Measurements from ENCODE around the gene KRTAP5-6.
"Not testable (repeated sequence)": the region's sequence is repeated elsewhere in the genome, so short reads cannot be mapped to it uniquely, and the experiment has no call there.

Gene KRTAP5-6

DNA sequence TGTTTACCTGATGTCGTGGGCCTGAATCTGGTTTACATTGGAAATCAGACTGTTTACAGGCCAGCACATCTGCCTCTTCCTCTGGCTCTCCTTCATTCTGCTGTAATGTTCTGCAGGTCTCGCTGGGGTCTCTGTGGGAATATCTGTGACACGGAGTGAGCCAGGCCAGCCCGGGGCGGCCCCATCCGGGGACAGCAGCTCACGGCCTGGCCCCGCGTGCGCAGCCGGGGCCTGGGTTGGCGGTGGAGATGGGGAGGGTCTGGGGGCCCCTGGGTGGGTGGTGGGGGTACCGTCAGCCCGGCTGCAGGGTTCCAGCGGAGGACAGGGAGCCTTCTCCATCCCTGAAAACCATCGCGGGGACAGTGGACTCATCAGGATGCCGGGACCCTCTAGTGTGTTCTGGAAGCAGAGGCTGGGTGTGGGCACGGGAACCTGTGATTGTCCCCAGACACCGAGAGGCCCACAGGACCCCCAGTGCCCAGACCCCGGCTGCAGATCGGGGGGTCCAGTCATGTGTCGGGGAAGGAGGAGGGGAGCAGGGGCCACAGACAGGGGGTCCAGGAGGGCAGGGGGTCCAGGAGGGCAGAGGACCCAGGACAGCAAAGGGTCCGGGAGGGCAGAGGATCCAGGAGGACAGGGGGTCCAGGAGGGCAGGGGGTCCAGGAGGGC, 13.0 kb upstream of the KRTAP5-6 start:
- not testable (repeated sequence) for DNase-seq

DNA sequence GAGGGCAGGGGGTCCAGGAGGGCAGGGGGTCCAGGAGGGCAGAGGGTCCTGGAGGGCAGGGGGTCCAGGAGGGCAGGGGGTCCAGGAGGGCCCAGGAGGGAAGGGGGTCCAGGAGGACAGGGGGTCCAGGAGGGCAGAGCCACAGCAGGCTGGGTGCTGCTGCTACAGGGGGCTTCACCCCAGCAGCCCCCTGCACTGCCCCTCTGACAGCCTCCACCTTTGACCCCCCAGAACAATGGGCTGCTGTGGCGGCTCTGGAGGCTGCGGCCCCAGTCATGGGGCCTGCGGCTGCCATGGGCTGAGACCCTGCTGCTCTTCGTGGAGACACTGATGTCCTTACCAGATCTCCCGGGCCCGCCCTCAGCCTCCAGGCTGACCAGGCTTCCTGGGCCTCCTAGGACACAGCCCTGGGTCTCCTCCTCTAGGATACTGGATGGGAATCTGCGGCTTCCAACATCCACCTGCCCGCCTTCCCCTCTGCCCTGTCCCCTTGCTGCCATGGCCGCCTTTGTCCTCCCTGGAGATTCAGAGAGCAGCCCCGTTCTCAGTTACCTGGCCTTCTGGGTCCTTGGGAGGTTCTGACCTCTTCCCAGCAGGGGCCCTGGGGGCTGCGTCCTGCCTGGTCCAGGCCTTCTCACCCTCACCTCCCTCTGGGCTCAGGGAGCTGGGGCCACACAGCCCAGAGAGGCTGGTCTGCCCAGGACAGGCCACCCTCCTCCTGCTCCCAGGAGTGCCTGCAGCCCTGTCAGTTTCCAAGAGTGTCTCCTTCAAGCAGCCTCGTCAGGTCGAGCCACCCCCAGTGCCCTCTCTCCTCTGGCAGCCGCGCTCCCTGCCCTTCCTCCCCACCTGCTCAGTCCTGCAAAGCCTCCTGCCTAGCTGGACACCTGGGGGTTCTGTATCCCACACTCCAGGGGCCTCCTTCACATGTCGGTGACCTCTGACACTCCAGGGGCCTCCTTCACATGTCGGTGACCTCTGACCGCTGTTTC, 11.8 kb upstream of the KRTAP5-6 start:
- not testable (repeated sequence) for DNase-seq

DNA sequence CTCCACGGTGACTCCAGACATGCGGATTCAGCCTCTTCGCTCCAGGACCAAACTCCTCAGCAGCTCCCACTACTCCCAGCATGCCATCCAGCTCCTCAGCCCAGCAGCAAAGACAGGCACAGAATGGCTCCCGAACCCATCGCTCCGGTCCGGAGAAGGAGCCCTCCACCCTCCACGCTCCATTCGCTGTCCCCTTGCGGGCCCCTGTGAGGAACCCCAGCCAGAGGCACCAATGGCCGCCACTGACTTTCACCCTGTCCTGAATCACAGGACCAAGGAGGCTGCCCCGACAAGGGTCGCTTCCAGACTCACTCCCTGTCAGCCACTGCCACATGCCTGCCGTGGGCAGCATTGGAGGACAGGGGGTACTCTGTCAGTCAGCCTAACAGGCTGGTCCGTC, 10.8 kb upstream of the KRTAP5-6 start:
- not testable (repeated sequence) for DNase-seq

DNA sequence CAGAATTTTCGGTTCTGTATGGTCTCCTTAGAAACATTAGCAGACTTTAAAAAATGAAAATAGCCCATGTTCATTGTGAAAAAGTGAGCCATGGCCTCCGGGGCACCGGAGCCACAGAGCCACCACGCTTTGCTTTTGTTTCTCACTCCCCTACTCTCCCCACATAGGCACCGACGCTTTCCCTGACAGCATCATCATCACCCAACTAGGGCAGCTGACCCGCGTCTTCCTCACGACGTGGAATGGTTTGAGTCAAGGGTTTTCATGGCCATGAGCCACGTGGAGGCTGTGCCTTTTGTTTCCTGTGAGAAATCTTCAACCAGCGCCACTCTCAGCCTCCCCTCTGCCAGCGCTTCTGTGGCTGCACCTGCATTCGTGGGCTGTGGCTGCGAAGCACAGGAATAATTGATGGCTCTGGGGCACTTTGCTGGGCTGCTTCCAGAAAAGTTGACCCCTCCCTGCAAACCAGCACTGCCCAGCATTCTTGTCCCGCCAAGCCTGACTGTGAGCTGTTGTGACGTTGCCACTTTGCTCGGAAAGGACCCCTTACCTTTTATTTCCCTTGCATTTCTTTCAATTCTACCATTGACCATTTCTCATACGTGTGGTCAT, 8.6 kb upstream of the KRTAP5-6 start:
- not testable (repeated sequence) for DNase-seq

DNA sequence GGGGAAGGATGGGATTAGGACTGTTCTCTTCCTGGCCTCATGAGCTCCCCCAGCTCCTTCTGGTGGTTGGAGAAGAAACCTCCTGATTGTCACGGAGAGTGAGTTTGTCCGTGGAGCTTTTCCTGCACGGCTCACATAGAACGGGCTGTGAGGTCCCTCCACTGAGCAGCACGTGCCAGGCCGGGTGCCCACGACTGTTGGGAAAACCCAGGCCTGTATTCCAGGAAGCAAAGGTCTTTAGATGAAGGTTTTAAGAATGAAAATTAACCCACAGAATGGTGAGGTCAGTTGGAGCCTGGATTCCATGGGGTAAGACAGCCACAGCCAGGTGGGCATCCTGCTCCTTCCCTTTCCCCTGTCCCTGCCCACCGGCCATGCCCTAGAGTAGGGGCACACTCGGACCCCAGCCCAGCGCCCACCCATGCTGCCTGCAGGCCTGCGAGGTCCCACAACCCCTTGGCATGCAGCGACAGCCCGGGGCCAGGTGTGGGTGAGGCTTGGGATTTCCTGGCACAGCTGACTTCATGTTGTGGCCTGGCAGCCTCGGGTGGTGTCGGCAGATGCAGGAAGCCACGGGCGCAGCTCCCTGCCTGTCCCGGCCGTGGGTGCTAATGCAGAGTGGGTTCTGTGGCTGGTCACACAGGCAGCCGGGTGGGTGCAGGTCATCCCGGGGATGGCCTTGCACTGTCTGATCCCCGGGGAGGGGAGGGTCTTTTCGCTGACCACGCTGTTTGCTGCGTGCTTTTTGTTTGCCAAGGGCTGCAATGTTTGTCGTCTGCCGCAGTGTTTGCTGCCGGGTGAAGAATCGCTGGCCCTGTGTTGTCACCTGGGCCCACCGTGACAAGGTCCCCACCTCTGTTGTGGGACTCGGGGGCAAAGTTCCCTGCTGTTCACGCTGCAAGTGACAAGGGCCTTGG, 7.5 kb upstream of the KRTAP5-6 start:
- DNase-seq = not testable (repeated sequence)

DNA sequence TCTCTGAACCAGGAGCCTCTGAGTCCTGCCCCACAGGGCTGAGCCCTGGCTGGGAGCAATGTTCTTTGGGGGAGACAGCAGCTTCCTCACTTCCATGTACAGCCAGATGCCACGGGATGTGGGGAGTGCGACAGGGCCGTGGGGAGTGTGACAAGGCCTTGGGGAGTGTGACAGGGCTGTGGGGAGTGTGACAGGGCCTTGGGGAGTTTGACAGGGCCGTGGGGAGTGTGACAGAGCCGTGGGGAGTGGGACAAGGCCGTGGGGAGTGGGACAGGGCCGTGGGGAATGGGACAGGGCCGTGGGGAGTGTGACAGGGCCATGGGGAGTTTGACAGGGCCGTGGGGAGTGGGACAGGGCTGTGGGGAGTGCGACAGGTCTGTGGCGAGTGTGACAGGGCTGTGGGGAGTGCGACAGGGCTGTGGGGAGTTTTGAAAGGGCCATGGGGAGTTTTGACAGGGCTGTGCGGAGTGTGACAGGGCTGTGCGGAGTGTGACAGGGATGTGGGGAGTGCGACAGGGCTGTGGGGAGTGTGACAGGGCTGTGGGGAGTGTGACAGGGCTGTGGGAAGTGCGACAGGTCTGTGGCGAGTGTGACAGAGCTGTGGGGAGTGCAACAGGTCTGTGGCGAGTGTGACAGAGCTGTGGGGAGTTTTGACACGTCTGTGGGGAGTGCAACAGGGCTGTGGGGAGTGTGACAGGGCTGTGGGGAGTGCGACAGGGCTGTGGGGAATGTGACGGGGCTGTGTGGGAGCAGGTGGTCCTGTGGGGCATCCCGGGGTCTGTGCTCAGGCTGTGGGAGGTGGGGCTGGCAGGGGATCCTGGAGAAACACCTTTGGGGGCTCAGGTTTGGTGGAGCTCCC, 6.6 kb upstream of the KRTAP5-6 start:
- no peak for DNase-seq

DNA sequence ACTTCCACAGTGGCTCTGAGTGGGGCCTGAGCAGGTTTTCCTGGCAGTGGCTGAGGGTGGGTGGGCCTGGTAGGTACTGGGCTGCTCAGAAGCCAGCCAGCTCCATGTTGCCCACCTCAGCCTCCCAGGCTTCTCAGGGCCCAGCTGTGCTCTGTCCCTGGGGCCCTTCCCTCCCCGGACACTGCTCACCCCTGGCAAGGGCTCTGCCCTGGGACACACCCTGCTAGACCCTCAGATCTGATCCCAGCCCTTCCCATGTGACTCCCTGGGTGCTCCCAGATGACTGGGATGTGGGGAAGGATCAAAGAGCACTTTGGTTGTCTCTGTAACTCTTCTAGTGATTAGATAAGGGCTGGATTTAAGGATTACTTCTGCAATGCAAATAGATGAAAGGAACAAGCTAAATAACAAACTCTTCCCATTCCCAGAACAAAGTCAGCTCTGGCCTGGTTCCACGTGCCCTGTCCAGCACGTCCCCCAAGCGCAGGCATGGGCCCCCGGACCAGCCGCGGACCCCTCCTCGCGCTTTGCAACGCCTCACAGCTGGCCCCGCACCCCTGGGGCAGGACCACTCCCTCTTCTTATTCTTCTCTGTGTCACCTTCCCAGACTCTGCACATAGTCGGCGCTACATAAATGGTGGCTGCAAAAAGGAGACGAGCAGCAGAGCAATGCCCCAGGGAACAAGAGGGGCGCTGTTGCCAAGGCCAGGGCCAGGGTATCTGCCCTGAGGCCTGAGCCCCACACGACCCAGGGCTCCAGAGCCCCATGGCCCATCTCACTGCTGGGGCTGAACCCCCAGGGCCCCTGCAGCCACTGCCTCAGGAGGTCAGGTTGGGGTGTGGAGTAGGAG, 5.7 kb upstream of the KRTAP5-6 start:
- no peak for DNase-seq

DNA sequence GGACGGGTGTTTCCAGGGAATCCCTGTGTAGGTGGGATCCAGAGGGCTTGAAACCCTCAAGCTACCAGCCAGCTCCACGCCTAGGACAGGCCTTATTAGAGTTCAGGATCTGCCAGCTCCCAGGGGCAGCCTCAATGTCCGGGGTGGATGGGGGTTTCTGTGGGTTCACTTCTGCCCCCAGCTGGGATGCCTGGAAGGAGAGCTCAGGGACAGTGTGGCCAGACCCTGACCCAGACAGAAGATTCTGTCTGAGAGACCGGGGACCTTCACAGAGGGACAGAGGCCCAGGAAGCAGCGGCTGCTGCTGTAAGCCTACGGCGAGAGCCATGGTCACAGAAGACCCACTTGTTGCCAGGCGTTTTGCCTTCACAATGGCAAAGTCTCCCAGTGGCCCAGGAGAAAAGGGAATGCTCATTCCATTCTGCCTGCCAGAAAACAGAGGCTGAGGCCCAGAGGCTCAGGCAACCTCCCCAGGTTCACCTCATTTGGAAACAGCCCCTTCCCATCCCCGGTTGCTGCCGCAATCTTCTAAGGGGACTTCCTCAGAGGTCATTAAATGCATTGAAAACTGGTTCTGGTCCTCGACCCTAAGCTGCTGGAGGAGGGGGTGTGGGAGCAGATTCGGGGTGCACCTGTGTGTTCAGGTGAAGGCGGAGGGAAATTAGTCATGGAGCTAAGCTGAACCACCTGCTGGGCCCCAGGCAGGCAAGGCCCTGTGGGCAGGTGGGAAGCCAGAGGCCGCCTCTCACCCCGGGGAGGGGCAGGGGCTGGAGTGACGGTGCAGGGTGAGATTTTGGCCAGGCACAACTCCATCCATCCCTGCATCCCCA, 4.9 kb upstream of the KRTAP5-6 start:
- no peak for DNase-seq

DNA sequence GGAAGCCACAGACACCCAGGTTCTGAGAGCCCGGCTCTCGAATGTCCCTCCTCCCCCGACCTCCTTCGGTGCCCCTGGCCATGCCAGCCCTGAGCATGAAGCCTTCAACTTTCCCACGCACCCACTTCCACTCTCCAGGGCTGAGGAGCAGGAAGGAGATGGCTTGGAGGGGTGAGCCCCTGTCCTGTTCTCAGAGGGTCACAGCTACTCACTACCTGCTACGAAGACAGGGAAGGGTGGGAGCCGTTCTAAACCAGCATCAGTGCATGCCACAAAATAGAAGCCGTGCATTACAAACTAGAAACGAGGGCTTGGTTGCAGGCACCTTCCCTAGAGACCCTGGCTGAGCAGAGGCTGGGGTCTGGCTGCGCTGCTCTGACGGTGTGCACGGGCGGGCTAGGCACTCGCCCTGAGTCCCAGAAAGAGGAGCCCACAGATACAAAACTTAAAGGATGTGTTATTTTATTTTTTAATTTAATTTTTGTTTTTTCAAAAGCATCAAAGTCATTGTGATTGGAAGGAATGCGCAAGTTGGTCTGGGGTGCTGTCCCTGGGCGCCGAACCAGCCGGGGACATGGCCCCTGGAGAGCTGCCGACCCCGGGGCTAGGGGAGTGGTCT, 4.2 kb upstream of the KRTAP5-6 start:
- no peak for DNase-seq

DNA sequence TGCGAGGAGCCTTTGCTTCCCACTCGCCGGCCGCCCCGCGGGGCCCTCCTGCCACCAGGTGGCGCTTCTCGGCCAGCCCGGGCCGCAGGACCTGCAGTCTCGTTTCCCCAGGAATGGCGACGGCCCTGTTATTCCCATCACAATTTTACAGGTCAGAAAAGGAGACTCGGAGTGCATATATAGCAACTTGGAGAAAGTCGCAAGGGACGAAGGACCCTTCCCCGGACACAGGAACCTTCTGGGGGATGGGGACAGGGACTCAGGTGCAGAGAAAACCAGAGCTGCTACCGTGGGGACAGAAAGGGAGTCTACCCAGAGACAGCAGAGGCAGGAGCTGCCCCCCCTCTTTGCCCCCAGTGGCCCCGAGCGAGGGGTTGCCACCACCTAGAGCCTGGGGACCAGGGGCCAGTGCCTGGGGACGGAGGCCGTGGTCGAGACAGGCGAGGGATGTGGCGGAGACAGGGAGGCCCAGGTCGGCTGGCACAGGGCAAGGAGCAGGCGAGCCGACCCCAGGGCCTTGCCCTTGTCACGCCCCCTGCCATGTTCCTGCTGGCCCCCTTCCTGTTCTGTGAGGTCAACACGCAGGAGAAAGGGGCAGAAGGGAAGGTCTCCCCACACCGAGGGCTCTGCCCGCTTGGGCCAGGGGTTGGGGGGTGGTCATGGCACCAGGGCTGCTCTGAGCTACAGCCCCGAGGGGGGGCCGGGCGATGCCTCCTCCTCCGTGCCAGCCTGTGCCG, 3.5 kb upstream of the KRTAP5-6 start:
- peak; percentile 57 for DNase-seq

DNA sequence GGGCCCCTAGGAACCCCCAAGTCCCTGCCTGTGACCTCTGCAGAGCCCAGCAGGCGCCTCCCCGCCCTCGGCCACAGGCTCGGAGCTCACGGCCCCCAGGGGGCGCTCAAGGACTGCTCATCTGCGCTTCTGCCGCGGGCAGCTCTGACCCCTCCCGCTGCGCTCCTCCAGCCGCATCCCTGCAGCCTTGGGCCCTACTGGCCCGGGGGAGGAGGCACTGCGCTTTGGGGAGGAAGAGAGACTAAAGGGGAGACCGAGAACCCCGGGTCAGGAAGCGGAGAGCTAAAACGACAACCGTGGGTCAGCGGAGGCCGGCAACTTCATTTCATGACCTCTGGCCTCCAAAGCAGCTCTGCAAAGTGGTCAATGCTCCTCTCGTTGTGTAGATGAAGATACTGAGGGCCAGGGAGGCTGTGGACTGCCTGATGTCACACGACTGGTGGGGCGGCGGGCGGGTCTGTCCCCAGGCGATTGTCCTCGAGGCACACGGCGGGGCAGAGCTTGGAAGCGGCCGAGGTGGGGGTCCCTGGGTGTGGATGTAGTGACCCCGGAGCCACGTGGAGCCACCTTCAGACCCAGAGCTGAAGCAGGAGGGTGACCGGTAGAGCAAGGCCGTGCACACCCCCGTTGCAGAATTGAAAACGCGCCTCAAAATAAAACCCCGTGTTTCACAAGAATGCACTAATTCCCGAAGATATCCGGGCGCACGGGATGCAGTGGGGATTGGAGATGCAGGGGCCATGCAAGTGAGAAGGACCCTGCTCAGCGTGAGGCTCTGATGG, 2.7 kb upstream of the KRTAP5-6 start:
- peak; percentile 82 for DNase-seq

DNA sequence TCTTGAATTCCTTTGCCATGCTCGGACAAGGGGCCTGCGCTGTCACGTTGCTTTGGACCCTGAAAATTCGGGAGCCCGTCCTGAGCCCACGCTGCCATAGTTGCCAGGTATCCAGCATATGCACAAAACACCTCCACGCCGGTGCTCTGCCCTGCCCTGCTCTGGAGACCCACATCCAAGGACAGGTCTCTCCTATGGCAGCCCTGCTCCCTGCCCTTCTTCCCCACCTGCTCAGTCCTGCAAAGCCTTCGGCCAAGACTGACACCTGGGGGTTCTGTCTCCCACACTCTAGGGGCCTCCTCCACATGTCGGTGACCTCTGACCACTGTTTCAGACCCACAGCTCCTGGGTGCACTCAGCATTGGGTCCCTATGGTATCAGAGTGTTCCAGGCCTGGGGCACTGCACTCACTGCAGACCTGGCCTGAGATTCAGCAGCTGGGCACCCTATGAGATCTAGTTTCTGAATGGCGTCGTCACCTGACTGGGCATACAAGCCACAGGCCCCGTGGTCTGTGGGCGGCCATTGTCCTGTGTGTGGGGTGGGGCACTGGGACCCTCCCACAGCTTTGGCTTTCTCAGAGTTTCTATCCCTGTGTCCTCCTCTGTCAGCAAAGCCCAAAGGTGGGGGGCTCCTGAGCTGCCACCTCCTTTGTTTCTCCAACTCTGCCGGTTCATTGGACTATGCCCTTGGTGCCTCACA, 2.0 kb upstream of the KRTAP5-6 start:
- DNase-seq = no peak

DNA sequence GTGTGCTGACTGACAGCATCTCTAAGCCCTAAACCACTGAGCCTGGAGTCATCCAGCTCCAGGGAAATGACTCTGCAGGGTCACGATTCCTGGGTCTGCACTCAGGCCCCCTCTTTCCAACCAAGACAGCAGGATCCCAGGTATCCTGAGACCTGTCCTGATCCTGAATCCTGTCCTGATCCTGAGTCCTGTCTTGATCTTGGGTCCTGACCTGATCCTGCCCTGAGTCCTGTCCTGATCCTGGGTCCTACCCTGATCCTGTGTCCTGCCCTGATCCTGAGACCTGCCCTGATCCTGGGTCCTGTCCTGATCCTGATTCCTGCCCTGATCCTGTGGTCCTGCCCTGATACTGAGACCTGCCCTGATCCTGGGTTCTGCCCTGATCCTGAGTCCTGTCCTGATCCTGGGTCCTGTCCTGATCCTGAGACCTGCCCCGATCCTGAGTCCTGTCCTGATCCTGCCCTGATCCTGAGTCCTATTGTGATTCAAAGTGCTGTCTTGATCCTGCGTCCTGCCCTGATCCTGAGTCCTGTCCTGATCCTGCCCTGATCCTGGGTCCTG, 1.4 kb upstream of the KRTAP5-6 start:
- no peak for DNase-seq

DNA sequence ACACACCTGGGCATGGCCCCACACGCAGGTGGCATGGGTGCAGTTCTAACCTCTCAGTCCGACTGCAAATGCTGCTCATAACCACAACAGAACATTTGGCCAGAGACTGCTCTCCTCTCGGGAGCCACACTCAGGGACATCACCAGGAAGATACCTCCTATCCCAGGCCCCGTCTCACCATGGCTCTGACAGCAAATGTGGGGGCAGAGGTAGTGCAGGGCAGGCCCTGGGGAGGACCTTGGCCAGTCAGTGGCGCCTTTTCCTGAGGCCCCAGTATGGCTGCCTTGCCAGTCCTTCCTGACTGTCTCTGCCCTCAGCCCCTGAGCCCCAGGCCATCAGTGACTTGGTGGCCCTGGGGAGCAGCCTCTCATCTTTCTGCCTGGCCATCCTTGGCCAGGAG, 2.8 kb downstream of the KRTAP5-6 start:
- no peak for DNase-seq

DNA sequence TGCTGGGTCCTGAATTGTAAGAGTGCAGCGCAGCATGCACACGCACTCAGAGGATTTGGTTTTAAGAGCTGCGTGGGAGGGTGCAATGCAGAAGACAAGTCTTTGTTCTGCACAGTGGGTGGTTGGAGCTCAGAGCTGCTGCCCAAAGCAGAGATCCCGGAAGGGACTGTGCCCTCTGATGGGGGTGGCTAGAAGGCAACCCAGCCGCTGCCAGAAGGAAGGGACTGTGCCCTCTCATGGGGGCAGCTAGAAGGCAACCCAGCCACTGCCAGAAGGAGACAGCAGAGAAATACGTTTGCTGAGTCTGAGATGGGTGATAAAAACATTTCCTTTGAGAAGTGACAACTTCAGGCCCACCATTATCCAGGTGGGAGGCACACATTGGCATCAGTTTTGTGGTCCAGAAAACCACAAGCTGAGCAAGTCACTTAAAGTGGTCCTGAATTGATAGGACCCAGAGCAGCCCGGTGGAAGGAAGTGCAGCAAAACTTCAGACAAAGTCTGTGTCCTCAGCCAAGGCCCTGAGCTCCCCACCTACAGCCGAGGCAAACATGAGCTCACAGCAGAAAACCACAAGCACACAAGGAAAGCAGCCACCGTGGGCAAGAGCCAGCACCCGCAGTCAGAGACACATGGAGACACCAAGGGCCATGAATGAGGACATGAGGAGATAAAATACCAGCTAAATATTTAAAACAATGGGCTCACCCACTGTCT, 4.3 kb downstream of the KRTAP5-6 start:
- DNase-seq = no peak

DNA sequence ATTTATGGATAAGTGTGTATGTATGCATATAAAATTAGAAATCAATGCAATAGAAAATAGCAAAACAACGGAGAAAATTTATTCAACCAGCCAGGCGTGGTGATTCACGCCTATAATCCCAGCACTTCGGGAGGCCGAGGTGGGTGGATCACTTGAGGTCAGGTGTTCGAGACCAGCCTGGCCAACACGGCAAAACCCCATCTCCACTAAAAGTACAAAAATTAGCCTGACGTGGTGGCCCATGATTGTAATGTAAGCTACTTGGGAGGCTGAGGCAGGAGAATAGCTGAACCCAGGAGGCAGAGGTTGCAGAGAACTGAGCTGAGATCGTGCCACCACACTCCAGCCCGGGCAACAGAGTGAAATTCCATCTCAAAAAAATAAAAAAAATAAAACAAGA, 5.5 kb downstream of the KRTAP5-6 start:
- no peak for DNase-seq

Data from inflammatory macrophage treated with lipopolysaccharide for 4 hours (primary cell).